Peyer's patch (tissue), 4 donors: ENCODE results near the gene PCGF1.

Source experiments
- POLR2A ChIP-seq, 2 donors: fragments of 450-650 bp; IDR thresholded peaks; one replicate each; pipeline ENCODE4 v1.5.1; 2017; ENCODE audit warnings: antibody characterized with exemption in 2 of 2, mild to moderate bottlenecking in 2 of 2, moderate library complexity in 2 of 2
- TF ChIP-seq, protein P1 (sequence below), 6 experiments: fragments of 450-650 bp in 4 of 6; fragments of 200-600 bp in 2 of 6; sonication (generic) in 1 of 6; IDR thresholded peaks; one replicate each; pipeline ENCODE4 v1.5.1; 2017 to 2019; ENCODE audit warnings: antibody characterized with exemption in 6 of 6, mild to moderate bottlenecking in 3 of 6, moderate library complexity in 1 of 6

GRCh38 chr2:74472086-74472944, 35.2 kb downstream of the PCGF1 start, which contains the start of gene MRPL53:
- TF ChIP-seq, protein P1, sequence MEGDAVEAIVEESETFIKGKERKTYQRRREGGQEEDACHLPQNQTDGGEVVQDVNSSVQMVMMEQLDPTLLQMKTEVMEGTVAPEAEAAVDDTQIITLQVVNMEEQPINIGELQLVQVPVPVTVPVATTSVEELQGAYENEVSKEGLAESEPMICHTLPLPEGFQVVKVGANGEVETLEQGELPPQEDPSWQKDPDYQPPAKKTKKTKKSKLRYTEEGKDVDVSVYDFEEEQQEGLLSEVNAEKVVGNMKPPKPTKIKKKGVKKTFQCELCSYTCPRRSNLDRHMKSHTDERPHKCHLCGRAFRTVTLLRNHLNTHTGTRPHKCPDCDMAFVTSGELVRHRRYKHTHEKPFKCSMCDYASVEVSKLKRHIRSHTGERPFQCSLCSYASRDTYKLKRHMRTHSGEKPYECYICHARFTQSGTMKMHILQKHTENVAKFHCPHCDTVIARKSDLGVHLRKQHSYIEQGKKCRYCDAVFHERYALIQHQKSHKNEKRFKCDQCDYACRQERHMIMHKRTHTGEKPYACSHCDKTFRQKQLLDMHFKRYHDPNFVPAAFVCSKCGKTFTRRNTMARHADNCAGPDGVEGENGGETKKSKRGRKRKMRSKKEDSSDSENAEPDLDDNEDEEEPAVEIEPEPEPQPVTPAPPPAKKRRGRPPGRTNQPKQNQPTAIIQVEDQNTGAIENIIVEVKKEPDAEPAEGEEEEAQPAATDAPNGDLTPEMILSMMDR (IDR thresholded peaks at IDR 0.05), result no peak
- peak; percentile 79 to 80 for TF ChIP-seq POLR2A (IDR thresholded peaks at IDR 0.05)
